Hepatocyte (in vitro differentiated cells): ENCODE data around the gene CREB1. TPM values are rescaled to one million over a fixed set of nuclear protein-coding genes. Genes with fewer than 3 reads are reported as not detected.
"Not testable (repeated sequence)": the region's sequence is repeated elsewhere in the genome, so short reads cannot be mapped to it uniquely, and the experiment has no call there.

Source experiments
- DNase-seq: peaks from one replicate; pipeline ENCODE4 v3.0.0-alpha.2; 2016; ENCODE audit warnings: low spot score
- H2AFZ ChIP-seq: fragments of 200-600 bp; sonication (generic); 2 replicates; pipeline ENCODE4 v1.6.0; 2016; ENCODE audit warnings: antibody characterized with exemption, mild to moderate bottlenecking
- H3K27ac ChIP-seq: fragments of 200-600 bp; sonication (generic); 2 replicates; pipeline ENCODE4 v1.5.1; 2016; ENCODE audit warnings: mild to moderate bottlenecking
- H3K27me3 ChIP-seq: fragments of 200-600 bp; sonication (generic); 2 replicates; pipeline ENCODE4 v1.6.1; 2016
- H3K36me3 ChIP-seq: fragments of 200-600 bp; sonication (generic); replicated peaks from 2 replicates; pipeline ENCODE4 v1.5.1; 2016; ENCODE audit warnings: low read depth; ENCODE audit not compliant: insufficient read depth
- H3K4me1 ChIP-seq: fragments of 200-600 bp; sonication (generic); 2 replicates; pipeline ENCODE4 v1.5.1; 2016; ENCODE audit warnings: mild to moderate bottlenecking, moderate library complexity; ENCODE audit not compliant: insufficient read depth
- H3K4me2 ChIP-seq: fragments of 200-600 bp; sonication (generic); 2 replicates; pipeline ENCODE4 v1.6.0; 2016
- H3K4me3 ChIP-seq: fragments of 200-600 bp; sonication (generic); 2 replicates; pipeline ENCODE4 v1.5.1; 2016; ENCODE audit warnings: mild to moderate bottlenecking
- H3K79me2 ChIP-seq: fragments of 200-600 bp; sonication (generic); 2 replicates; pipeline ENCODE4 v1.6.0; 2017; ENCODE audit warnings: mild to moderate bottlenecking
- H3K9me2 ChIP-seq: fragments of 200-600 bp; sonication (generic); replicated peaks from 2 replicates; pipeline ENCODE4 v1.6.0; 2017; ENCODE audit warnings: mild to moderate bottlenecking; ENCODE audit not compliant: insufficient read depth
- H3K9me3 ChIP-seq: fragments of 200-600 bp; sonication (generic); 2 replicates; pipeline ENCODE4 v1.5.1; 2016; ENCODE audit warnings: low read depth, mild to moderate bottlenecking
- H4K20me1 ChIP-seq: fragments of 200-600 bp; sonication (generic); 2 replicates; pipeline ENCODE4 v1.6.0; 2016; ENCODE audit warnings: mild to moderate bottlenecking; ENCODE audit not compliant: insufficient read depth, poor library complexity, severe bottlenecking
- CTCF ChIP-seq: fragments of 200-600 bp; sonication (generic); IDR thresholded peaks from 2 replicates; pipeline ENCODE4 v1.5.1; 2016; ENCODE audit warnings: antibody characterized with exemption, mild to moderate bottlenecking; ENCODE audit not compliant: poor library complexity
- EZH2 ChIP-seq: fragments of 200-600 bp; sonication (generic); IDR thresholded peaks from 2 replicates; pipeline ENCODE4 v1.6.1; 2016; ENCODE audit warnings: antibody characterized with exemption, mild to moderate bottlenecking, borderline replicate concordance
- EZH2phosphoT487 ChIP-seq: fragments of 200-600 bp; sonication (generic); IDR thresholded peaks from one replicate; pipeline ENCODE4 v1.6.1; 2018; ENCODE audit warnings: antibody characterized with exemption, mild to moderate bottlenecking, low read depth, moderate library complexity; ENCODE audit not compliant: unreplicated experiment, severe bottlenecking
- WGBS: methylation state at CpG from one replicate; pipeline ENCODE4 v1.1.6; 2016; ENCODE audit warnings: low lambda C conversion rate; ENCODE audit errors: missing lambda C conversion rate; 5-methylcytosine and 5-hydroxymethylcytosine counted together
- polyA plus RNA-seq: library from polyadenylated mRNA; unstranded; fragments of >200 nt; fragmentation: Nextera tagmentation; extraction: Ambion mirVana; gene quantifications from 2 replicates; pipeline ENCODE4 v1.2.1, GENCODE V29; 2016
- total RNA-seq: library from RNA; depleted of rRNA; stranded (reverse); fragments of >200 nt; gene quantifications from 2 replicates; pipeline ENCODE4 v1.2.3, GENCODE V29; 2014

The CREB1 gene
- total and polyA plus RNA-seq, 2 experiments from 2014 or later = 22.6 to 40.8 TPM

- no peaks in the 10 kb centered on the region for H3K4me1 ChIP-seq
- 48% methylated on average over 1 of the region's 1 CpG for WGBS
- TF ChIP-seq EZH2 = no peak
- no peak for TF ChIP-seq CTCF
- TF ChIP-seq EZH2phosphoT487 = no peak
These were observed 37.3 kb upstream of the CREB1 start for GRCh38 chr2:207492461-207492860.

GRCh38 chr2:207494137-207494536 lies 35.6 kb upstream of the CREB1 start:
- WGBS = 97% methylated on average over 1 of the region's 1 CpG
- no peaks in the 10 kb centered on the region for H3K9me3 ChIP-seq
- no peak overlapping the region for H3K4me2 ChIP-seq
- H3K9me2 ChIP-seq = no peaks in the 10 kb centered on the region
- H3K27ac ChIP-seq = no peak overlapping the region
- no peaks in the 10 kb centered on the region for H3K79me2 ChIP-seq
- H3K4me3 ChIP-seq = no peak overlapping the region
- TF ChIP-seq EZH2 (no peak), CTCF (no peak), EZH2phosphoT487 (no peak)
- DNase-seq = no peak
- no peak overlapping the region for H2AFZ ChIP-seq
- H3K27me3 ChIP-seq = no peaks in the 10 kb centered on the region
- H3K36me3 ChIP-seq = no peaks in the 10 kb centered on the region
- H4K20me1 ChIP-seq = no peaks in the 10 kb centered on the region
- H3K4me1 ChIP-seq = no peaks in the 10 kb centered on the region

More at GRCh38 chr2:207492461-207492860, 37.3 kb upstream of the CREB1 start:
- Histone ChIP-seq H3K27ac (no peak overlapping the region), H3K27me3 (no peaks in the 10 kb centered on the region), H3K4me3 (no peak overlapping the region), H3K9me2 (no peaks in the 10 kb centered on the region), H3K79me2 (no peaks in the 10 kb centered on the region), H3K36me3 (no peaks in the 10 kb centered on the region), H3K4me2 (no peak overlapping the region), H2AFZ (no peak overlapping the region), H3K9me3 (no peaks in the 10 kb centered on the region), H4K20me1 (no peaks in the 10 kb centered on the region)
- no peak for DNase-seq

GRCh38 chr2:207496936-207497335 lies 32.8 kb upstream of the CREB1 start:
- not testable (repeated sequence) for H3K4me2 ChIP-seq
- 96% methylated on average over 10 of the region's 12 CpGs for WGBS

GRCh38 chr2:207497596-207497995 lies 32.2 kb upstream of the CREB1 start:
- Histone ChIP-seq H3K4me3 (no peak overlapping the region), H3K27me3 (no peaks in the 10 kb centered on the region), H3K4me2 (no peak overlapping the region), H3K36me3 (no peaks in the 10 kb centered on the region), H3K4me1 (no peaks in the 10 kb centered on the region), H3K79me2 (no peaks in the 10 kb centered on the region), H3K9me3 (no peaks in the 10 kb centered on the region), H3K27ac (no peak overlapping the region), H3K9me2 (no peaks in the 10 kb centered on the region), H4K20me1 (no peaks in the 10 kb centered on the region), H2AFZ (no peak overlapping the region)
- 85% methylated on average over 1 of the region's 1 CpG for WGBS
- DNase-seq = no peak
- TF ChIP-seq EZH2 (no peak), CTCF (no peak), EZH2phosphoT487 (no peak)

More at GRCh38 chr2:207496936-207497335, 32.8 kb upstream of the CREB1 start:
- not testable (repeated sequence) for H2AFZ ChIP-seq, H3K79me2 ChIP-seq, H3K9me2 ChIP-seq, H3K27me3 ChIP-seq, H3K4me1 ChIP-seq, H4K20me1 ChIP-seq, H3K4me3 ChIP-seq, H3K9me3 ChIP-seq, H3K36me3 ChIP-seq, DNase-seq, H3K27ac ChIP-seq
